ENCODE measurements around the gene AGAP5.
"Not testable (repeated sequence)": the region's sequence is repeated elsewhere in the genome, so short reads cannot be mapped to it uniquely, and the experiment has no call there.

The AGAP5 gene

GRCh38 chr10:73703924-73704323 is 6.0 kb upstream of the AGAP5 start:
- H3K9me3 Mint-ChIP-seq; H3K27ac Mint-ChIP-seq; H3K27me3 Mint-ChIP-seq; H3K4me3 Mint-ChIP-seq; intact Hi-C loops (cut with micrococcal nuclease): not testable (repeated sequence)
- Mint-ChIP-seq H3K4me1 (ENCODE audit: low read depth) (peaks cover 48% of the 10 kb centered on the region), H3K36me3 (ENCODE audit: low read depth) (peaks cover 61% of the 10 kb centered on the region)

- H3K27ac Mint-ChIP-seq; intact Hi-C loops (cut with micrococcal nuclease); H3K27me3 Mint-ChIP-seq; H3K4me3 Mint-ChIP-seq; H3K9me3 Mint-ChIP-seq: not testable (repeated sequence)
- Mint-ChIP-seq H3K36me3 (ENCODE audit: low read depth) (peaks cover 52% of the 10 kb centered on the region), H3K4me1 (ENCODE audit: low read depth) (peaks cover 23% of the 10 kb centered on the region)
These were observed 910 bp upstream of the AGAP5 start for GRCh38 chr10:73698819-73699218.

- intact Hi-C loops (cut with micrococcal nuclease); H3K9me3 Mint-ChIP-seq; H3K4me1 Mint-ChIP-seq (ENCODE audit: low read depth); H3K27me3 Mint-ChIP-seq; H3K4me3 Mint-ChIP-seq; H3K27ac Mint-ChIP-seq: not testable (repeated sequence)
- peaks cover 45% of the 10 kb centered on the region for H3K36me3 Mint-ChIP-seq (ENCODE audit: low read depth)
These were observed 2.6 kb downstream of the AGAP5 start for GRCh38 chr10:73695302-73695701.

- intact Hi-C loops (cut with micrococcal nuclease); H3K9me3 Mint-ChIP-seq; H3K27me3 Mint-ChIP-seq; H3K4me3 Mint-ChIP-seq; H3K27ac Mint-ChIP-seq; H3K4me1 Mint-ChIP-seq (ENCODE audit: low read depth): not testable (repeated sequence)
- peaks cover 37% of the 10 kb centered on the region for H3K36me3 Mint-ChIP-seq (ENCODE audit: low read depth)
These were observed 7.2 kb downstream of the AGAP5 start for GRCh38 chr10:73690755-73691154.

GRCh38 chr10:73689596-73689995 is 8.3 kb downstream of the AGAP5 start:
- H3K4me3 Mint-ChIP-seq; H3K27me3 Mint-ChIP-seq; H3K27ac Mint-ChIP-seq; H3K4me1 Mint-ChIP-seq (ENCODE audit: low read depth); intact Hi-C loops (cut with micrococcal nuclease); H3K9me3 Mint-ChIP-seq: not testable (repeated sequence)
- peaks cover 43% of the 10 kb centered on the region for H3K36me3 Mint-ChIP-seq (ENCODE audit: low read depth)

- H3K27me3 Mint-ChIP-seq; H3K9me3 Mint-ChIP-seq; H3K27ac Mint-ChIP-seq; H3K4me1 Mint-ChIP-seq (ENCODE audit: low read depth); intact Hi-C loops (cut with micrococcal nuclease); H3K4me3 Mint-ChIP-seq: not testable (repeated sequence)
- H3K36me3 Mint-ChIP-seq (ENCODE audit: low read depth), result peaks cover 34% of the 10 kb centered on the region
These were observed 10.3 kb downstream of the AGAP5 start for GRCh38 chr10:73687641-73688040.

GRCh38 chr10:73674546-73674945 is 23.4 kb downstream of the AGAP5 start:
- H3K27ac Mint-ChIP-seq; H3K4me3 Mint-ChIP-seq; H3K4me1 Mint-ChIP-seq (ENCODE audit: low read depth); intact Hi-C loops (cut with micrococcal nuclease); H3K27me3 Mint-ChIP-seq; H3K9me3 Mint-ChIP-seq: not testable (repeated sequence)
- H3K36me3 Mint-ChIP-seq (ENCODE audit: low read depth), result peaks cover 15% of the 10 kb centered on the region

GRCh38 chr10:73668378-73668777 is 29.5 kb downstream of the AGAP5 start:
- H3K27me3 Mint-ChIP-seq; H3K4me3 Mint-ChIP-seq; H3K9me3 Mint-ChIP-seq; intact Hi-C loops (cut with micrococcal nuclease); H3K27ac Mint-ChIP-seq; H3K4me1 Mint-ChIP-seq (ENCODE audit: low read depth): not testable (repeated sequence)
- peaks cover 15% of the 10 kb centered on the region for H3K36me3 Mint-ChIP-seq (ENCODE audit: low read depth)

GRCh38 chr10:73666153-73666809 is 31.6 kb downstream of the AGAP5 start:
- H3K4me1 Mint-ChIP-seq (ENCODE audit: low read depth); H3K27me3 Mint-ChIP-seq; H3K9me3 Mint-ChIP-seq; intact Hi-C loops (cut with micrococcal nuclease); H3K4me3 Mint-ChIP-seq; H3K27ac Mint-ChIP-seq; H3K36me3 Mint-ChIP-seq (ENCODE audit: low read depth): not testable (repeated sequence)

GRCh38 chr10:73665581-73665980 is 32.3 kb downstream of the AGAP5 start:
- H3K9me3 Mint-ChIP-seq; H3K27ac Mint-ChIP-seq; H3K4me3 Mint-ChIP-seq; H3K4me1 Mint-ChIP-seq (ENCODE audit: low read depth); H3K36me3 Mint-ChIP-seq (ENCODE audit: low read depth); H3K27me3 Mint-ChIP-seq; intact Hi-C loops (cut with micrococcal nuclease): not testable (repeated sequence)

- H3K27ac Mint-ChIP-seq; H3K27me3 Mint-ChIP-seq; H3K36me3 Mint-ChIP-seq (ENCODE audit: low read depth); intact Hi-C loops (cut with micrococcal nuclease); H3K4me3 Mint-ChIP-seq; H3K9me3 Mint-ChIP-seq; H3K4me1 Mint-ChIP-seq (ENCODE audit: low read depth): not testable (repeated sequence)
These were observed 33.5 kb downstream of the AGAP5 start for GRCh38 chr10:73664156-73665040.

- H3K27ac Mint-ChIP-seq; H3K27me3 Mint-ChIP-seq; H3K4me1 Mint-ChIP-seq (ENCODE audit: low read depth); H3K36me3 Mint-ChIP-seq (ENCODE audit: low read depth); H3K9me3 Mint-ChIP-seq; intact Hi-C loops (cut with micrococcal nuclease); H3K4me3 Mint-ChIP-seq: not testable (repeated sequence)
These were observed 34.3 kb downstream of the AGAP5 start for GRCh38 chr10:73663621-73664020.

GRCh38 chr10:73662705-73663104 is 35.2 kb downstream of the AGAP5 start:
- H3K4me3 Mint-ChIP-seq; H3K4me1 Mint-ChIP-seq (ENCODE audit: low read depth); H3K27ac Mint-ChIP-seq; intact Hi-C loops (cut with micrococcal nuclease); H3K27me3 Mint-ChIP-seq; H3K9me3 Mint-ChIP-seq; H3K36me3 Mint-ChIP-seq (ENCODE audit: low read depth): not testable (repeated sequence)

- peaks cover 12% of the 10 kb centered on the region for H3K4me1 Mint-ChIP-seq (ENCODE audit: low read depth)
- H3K4me3 Mint-ChIP-seq, result no peak within 1 kb of the TSS
- H3K36me3 Mint-ChIP-seq (ENCODE audit: low read depth), result no peaks in the 10 kb centered on the region
- no peaks in the 10 kb centered on the region for H3K9me3 Mint-ChIP-seq
- H3K27ac Mint-ChIP-seq, result peak within 1 kb of the TSS; percentile 45
- H3K27me3 Mint-ChIP-seq, result peaks cover 6% of the 10 kb centered on the region
- intact Hi-C loops (cut with micrococcal nuclease), result no loop called here
These were observed 42.0 kb downstream of the AGAP5 start, which contains the start of gene SYNPO2L for GRCh38 chr10:73655990-73656298. Gene SYNPO2L (minus strand): TSS chr10:73656029. CDS start chr10:73655922, 107 bp downstream.

Measured in dendritic cell treated with granulocyte-macrophage colony-stimulating factor and Interleukin-4, amounts not matched to agents 40 ng/mL and 50 ng/mL, for 4 days (primary cell).